NCI-H146 (cell line): ENCODE measurements around the gene FKBP10.
A peak's percentile ranks its signal among the peaks of the same experiment; 100 is the strongest.

Experiments
- DNase-seq: peaks from one replicate; lab custom pipeline; 2025; lab: John Stamatoyannopoulos, UW

Gene FKBP10

GRCh38 chr17:41782142-41782541 is 30.7 kb upstream of the FKBP10 start:
- no peak for DNase-seq

DNA sequence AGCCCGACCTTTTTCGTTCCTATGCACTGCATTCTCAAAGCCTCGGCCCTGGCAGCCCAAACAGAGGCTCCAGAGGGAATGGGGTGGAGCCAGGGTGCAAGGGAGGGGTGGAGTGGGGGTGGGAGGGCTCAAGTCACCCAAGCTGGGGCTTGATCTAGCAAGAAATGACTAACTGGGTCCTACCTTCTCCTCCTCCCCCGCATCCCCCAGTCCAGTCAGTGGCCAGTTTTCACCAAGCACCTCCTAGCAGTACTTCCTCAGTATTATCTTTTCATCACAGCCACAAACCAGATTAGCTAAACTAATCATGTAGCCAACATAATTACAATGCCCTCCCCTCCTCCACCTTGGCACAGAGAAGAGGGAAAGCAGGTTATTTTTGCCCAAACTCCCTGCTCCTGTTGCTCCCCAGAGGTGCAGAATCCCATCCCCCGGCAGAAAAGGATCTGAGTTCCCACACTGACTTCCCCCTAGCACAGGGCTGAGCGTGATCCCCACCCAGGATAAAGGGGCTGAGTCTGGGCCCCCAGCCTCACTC is 28.5 kb upstream of the FKBP10 start:
- no peak for DNase-seq

- no peak for DNase-seq
Observed at GRCh38 chr17:41785091-41785858, 27.5 kb upstream of the FKBP10 start.

DNA sequence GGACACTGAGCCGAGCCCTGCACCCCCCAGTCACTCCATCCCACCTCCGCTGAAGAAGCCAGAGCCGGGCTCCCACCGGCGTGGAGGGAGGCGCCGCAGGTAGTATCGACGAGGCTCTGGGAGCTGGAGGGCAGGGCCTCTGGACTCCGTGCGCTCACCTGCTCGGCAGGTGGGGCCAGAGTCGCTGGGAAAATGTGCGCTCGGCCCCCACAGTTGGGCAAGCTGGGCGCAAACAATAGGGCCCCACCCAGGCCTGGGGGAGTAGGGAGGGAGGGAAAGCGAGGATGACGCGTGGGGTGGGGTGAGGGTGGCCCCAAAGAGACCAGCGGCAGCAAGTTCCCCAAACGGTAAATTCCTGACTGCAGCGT is 27.0 kb upstream of the FKBP10 start:
- DNase-seq: peak; percentile 84

DNA sequence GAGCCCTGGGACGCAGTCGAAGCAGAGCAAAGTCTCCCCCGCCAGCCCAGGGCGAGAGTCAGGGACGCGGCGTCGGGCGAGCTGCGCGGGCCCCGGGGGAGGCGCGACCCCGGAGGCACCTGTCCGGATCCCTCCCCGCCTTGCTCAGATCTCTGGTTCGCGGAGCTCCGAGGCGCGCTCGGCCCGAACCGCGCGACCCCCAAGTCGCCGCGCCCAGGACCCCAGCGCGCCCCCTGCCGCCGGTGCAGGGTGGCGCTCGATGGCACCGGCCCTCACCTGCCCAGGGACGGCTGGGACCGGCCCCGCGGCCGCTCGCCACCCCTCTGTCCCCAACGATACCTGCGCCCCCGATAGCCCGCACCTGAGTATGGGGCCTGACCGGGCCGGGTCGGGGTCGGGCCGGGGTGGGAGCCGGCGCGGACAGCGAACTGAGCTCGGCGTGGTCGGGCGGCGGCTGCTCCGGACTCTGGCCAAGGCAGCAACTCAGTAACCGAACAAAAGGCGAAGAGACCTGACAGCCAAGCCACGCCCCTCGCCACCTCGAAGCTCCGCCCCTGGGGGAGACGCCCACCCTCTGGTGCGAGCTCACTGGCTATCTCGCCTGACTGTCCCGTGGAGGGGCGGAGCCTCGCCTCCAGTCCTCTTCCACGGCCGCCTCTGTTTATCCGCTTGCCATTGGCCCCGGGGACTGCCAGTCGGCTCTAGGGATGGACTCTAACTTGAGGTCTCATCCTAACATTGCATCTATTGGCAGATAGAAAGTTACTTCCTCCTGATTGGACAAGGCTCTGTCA is 26.4 kb upstream of the FKBP10 start, which contains the start of gene JUP:
TSS of gene JUP (minus strand) at position 485 of the 794 bp plus-strand sequence. CDS start 14,857 bp downstream, outside the sequence.
- peak; percentile 100 for DNase-seq

GRCh38 chr17:41787021-41787418 is 25.8 kb upstream of the FKBP10 start:
- no peak for DNase-seq

- DNase-seq: peak; percentile 17
Observed at GRCh38 chr17:41792845-41793783, 19.7 kb upstream of the FKBP10 start.

DNA sequence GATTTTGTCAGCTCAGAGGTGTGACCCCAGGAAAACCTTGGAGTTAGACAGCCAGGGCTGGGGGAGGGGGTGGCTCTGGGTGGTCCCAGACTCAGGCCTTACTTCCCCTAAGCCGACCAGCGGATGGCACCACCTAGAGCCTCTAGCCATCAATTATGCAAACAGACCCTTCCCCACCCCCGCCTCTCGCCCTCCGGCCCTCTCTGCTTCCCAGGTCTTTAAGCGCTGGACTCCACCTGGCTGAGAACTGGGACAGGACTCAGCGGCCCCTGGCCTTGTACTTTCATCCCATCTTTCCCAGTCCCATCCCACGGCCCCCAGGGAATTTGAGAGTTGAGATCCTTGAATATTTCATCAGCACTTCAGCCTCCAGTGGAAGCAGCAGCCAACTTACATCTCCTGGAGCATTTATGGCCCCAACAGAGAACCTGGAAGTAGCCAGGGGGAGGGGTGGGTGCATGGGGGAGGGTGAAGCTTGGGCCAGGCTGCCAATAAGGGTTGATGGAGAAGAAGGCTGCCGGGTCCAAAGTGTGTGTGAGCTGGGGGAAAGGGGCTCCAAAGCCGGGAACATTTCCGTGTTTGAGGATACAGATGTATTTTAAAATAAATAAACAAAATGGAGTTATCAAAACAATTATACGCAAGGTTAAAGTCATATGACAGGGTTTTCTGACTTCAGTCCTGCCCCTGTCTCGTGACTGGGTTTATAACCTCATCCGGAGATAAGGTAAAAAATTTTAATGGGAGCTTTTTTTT is 18.8 kb upstream of the FKBP10 start:
- no peak for DNase-seq

GRCh38 chr17:41794540-41794975 is 18.2 kb upstream of the FKBP10 start:
- DNase-seq: no peak

DNA sequence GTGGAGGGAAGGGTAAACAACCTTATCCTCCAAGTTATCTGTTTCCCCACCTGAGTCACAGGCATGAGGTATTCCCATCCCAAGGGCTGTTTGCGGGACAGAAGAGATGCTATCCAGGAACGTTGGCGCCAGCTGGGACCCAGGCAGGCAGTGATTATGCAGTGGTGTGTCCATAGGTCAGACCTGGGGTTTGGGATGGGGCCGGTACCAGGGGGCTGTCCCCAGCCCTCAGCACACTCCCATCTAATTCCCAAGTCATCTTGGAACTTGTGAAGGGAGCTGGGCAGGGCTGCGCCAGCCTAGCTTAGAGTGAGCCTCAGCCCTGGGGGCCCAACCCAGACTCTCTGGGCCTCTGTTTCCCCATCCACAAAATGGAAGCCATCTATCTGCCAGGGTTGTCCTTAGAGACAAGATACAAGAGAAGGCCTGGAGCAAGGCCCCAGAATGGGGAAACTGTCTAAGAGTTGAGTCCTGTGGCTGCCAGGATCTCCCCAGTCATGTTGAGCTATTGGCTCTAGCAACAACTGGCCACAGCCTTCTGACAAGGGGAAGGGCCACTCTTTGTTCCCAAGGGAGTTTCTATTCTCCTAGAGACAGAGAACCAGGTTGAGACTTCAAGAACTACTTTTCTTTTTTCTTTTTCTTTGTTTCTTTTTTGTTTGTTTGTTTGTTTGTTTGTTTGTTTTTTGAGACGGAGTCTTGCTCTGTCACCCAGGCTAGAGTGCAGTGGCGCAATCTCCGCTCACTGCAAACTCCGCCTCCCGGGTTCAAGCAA is 16.5 kb upstream of the FKBP10 start:
- DNase-seq: no peak

- DNase-seq: no peak
Observed at GRCh38 chr17:41797377-41797776, 15.4 kb upstream of the FKBP10 start.

DNA sequence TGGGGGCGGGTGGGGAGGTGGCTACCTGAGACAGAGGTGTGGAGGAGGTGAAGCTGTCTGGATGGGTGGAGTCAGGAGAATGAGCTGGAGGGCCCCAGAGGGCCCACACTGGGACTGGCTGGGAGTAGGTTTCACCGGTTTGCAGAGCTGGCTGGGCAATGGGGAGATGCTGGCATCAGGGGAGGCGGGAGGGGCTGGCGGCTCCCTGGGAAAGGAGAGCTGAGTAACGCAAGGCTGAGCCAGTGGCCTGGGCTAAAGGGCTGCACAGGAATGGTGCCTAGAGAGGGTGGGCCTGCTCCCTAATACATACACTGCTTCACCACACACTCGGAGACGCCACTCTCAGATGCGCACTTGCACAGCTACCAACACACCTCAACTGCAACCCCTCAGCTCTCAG is 13.4 kb upstream of the FKBP10 start:
- DNase-seq: no peak

DNA sequence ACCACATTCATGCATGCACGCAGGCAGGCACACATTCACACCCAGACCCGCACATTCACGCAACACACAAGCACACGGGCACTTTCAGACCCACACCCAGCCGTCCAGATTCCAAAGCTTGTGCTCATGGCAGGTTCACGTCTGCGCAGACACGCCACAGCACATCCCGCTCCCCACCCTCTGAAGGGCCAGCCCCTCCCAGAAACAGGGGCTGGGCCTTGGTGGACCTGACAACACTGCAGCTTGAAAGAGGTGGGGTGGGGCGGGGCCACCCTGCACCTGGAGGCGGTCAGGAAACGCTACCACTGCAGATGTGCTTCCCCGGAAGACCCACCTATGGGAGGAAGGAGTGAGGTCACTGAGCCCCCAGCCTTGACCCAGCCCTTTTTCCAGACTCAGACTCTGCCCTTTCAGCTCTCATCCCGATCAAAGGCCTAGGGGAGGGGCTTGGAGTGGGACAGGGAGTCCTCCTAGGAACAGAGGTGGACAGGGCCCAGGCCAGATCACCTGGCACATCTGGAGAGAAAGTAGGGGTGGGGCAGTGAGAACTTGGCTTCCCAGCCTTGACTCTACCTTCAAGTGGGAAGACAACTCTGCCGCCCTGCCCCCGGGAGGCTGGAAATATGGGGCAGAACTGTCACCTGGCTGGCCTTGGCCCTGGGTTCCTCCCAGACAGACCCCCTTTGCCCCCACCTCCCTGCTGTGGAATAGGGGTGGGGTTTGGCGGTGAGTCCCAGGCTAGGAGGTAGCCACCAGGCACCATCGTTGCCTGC is 12.0 kb upstream of the FKBP10 start:
- peak; percentile 91 for DNase-seq

DNA sequence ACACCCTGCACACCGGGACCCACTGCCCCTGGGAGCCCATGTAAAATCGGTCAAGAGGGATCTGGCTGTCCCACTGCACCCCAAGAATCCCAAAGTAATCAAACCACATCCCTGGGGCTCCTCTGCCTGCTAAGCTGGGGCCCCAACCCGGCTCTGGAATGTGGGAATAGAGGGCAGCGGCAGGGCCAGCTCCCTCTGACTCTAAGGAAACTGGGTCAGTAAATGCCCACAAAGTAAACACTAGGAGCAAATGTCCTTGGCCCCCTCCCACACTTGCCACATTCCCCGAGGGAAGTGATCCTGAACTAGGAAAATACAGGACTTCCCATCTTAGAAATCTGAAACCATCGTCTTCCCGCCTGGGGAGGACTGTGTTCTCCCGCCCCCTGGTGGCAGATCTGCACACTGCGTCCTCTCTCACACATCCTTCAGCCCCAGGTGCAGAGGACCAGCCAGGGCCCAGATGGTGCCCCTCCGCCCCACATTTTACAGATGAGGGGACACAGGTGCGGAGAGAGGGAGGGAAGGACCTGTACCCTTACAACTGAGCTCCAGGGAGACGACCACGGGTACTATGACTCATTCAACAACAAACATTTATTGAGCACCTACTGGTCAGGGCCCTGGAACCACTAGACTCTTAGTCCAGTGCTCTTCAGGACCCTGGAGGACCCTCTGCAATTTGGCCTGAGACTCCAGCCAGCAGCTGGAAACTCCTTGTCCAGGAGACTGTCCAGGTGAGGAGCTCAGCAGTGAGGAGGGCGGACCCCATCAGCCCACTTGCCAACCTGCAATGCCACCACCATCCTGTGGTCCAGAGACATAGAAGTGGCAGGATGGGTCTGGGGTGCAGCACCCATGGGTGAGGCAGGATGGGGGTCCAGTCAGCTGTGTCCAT is 11.2 kb upstream of the FKBP10 start:
- peak; percentile 74 for DNase-seq

- no peak for DNase-seq
Observed at GRCh38 chr17:41803049-41804020, 9.5 kb upstream of the FKBP10 start.

DNA sequence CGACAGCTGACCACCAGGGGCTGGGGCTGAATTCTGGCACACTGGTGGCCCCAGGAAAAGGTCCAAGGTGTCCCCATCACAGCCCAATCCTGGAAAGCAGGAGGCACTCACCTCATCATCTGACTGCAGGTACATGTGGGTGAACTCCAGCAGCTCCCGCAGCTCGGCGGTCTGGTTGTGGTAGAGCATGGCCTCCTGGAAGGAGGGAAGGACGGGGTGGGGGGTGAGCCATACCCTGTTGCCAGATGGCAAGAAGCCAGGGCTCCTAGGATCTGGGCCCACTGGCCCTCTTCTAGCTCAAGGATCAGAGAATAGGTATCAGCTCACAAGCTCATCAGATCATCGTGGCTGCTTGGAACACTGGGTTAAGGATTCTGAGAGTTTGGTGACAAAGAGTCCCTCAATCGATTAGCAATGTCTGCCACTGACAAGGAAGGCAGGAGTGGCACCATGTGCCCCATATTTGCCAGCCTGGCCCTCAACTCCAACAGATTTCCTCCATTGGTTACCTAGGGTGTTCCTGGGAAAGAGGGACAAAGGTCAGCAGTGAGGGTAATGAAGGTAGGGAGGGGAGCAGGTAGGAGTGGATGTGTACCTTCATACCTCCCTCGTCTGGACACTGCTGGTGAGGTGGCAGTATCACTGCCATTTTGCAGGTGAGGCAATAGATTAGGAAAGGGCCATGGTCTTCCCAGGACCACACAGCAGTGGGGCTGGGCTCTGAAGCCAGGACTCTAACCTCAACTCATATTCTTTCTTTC is 5.9 kb upstream of the FKBP10 start:
- no peak for DNase-seq
